IPS-20b (cell line): Measurements from ENCODE around the gene SHISA4.
"Not testable (repeated sequence)": the region's sequence is repeated elsewhere in the genome, so short reads cannot be mapped to it uniquely, and the experiment has no call there.

ENCODE experiments used
- H3K27ac ChIP-seq: one replicate; pipeline ENCODE4 v1.5.1; 2013; ENCODE audit warnings: low read length
- H3K27me3 ChIP-seq: 2 replicates; pipeline ENCODE4 v1.6.1; 2013; ENCODE audit warnings: mild to moderate bottlenecking, low read length, inconsistent platforms; ENCODE audit not compliant: insufficient read depth
- H3K36me3 ChIP-seq: 2 replicates; pipeline ENCODE4 v1.6.1; 2013; ENCODE audit warnings: low read depth, mild to moderate bottlenecking, inconsistent platforms, low read length, moderate library complexity; ENCODE audit not compliant: insufficient read depth
- H3K4me1 ChIP-seq: 2 replicates; pipeline ENCODE4 v1.6.1; 2013; ENCODE audit warnings: mild to moderate bottlenecking, control low read depth, inconsistent platforms, low read length, moderate library complexity; ENCODE audit not compliant: insufficient read depth
- H3K4me3 ChIP-seq: 2 replicates; pipeline ENCODE4 v1.5.1; 2013; ENCODE audit warnings: mild to moderate bottlenecking, low read length, inconsistent platforms
- H3K9ac ChIP-seq: 2 replicates; pipeline ENCODE4 v1.6.1; 2013; ENCODE audit warnings: low read depth, mild to moderate bottlenecking, inconsistent platforms, low read length, moderate library complexity
- H3K9me3 ChIP-seq: 2 replicates; pipeline ENCODE4 v1.6.1; 2013; ENCODE audit warnings: mild to moderate bottlenecking, low read depth, low read length, inconsistent platforms; ENCODE audit not compliant: insufficient read depth

SHISA4 gene

DNA sequence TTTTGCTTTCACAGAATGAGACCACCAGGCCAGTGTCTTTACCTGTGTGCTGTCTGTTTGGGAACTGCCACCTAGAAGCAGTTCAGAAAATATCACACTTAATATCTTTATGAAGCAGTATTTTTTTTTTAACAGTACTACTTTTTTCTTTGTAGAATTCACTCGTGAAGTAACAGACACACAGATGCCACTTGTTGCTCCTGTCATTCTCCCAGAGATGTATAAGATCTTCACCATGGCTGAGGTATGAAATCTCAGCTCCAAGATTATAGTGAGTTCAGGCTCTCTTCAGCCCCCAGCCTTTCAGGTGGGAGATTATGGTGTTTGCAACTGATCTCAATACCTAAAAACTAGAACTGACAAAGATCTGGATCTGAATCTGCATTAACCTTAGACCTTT, 36.7 kb upstream of the SHISA4 start:
- no peaks in the 10 kb centered on the region for H3K4me1 ChIP-seq
- no peak overlapping the region for H3K4me3 ChIP-seq
- no peaks in the 10 kb centered on the region for H3K9me3 ChIP-seq
- no peak overlapping the region for H3K27ac ChIP-seq
- H3K36me3 ChIP-seq, result peaks cover 100% of the 10 kb centered on the region
- H3K27me3 ChIP-seq, result no peaks in the 10 kb centered on the region
- no peak overlapping the region for H3K9ac ChIP-seq

DNA sequence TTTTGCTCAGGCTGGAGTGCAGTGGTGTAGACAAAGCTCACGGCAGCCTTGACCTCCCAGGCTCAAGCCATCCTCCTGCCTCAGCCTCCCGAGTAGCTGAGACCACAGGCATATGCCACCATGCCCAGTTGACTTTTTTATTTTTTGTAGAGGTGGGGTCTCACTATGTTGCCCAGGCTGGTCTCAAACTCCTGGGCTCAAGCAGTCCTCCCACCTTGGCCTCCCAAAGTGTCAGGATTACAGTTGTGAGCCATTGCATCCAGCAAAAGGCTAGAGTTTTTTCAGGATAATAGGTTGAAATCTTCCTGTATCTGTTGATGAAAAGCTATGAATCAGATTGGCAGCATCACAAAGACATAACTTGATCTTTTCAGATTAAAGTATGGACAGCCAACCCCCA, 32.0 kb upstream of the SHISA4 start:
- not testable (repeated sequence) for H3K27ac ChIP-seq, H3K9ac ChIP-seq, H3K9me3 ChIP-seq, H3K4me3 ChIP-seq, H3K4me1 ChIP-seq, H3K27me3 ChIP-seq
- H3K36me3 ChIP-seq, result peaks cover 100% of the 10 kb centered on the region

DNA sequence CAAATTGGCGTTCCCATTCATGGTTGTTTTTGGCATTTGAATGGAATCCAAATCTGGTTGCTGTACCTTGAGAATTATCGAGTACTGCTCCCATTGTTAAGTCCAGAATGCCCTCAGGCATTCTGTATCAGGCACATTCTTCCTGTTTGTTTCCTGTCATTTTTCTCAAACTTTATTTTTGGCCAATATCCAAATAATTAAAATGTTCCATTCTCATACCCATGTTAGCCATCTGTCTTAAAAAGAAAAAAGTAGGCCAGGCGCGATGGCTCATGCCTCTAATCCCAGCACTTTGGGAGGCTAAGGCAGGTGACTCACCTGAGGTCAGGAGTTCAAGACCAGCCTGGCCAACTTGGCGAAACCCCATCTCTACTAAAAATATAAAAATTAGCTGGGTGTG, 29.3 kb upstream of the SHISA4 start:
- H3K9ac ChIP-seq, result no peak overlapping the region
- H3K4me3 ChIP-seq, result no peak overlapping the region
- peaks cover 99% of the 10 kb centered on the region for H3K36me3 ChIP-seq
- H3K27me3 ChIP-seq, result no peaks in the 10 kb centered on the region
- no peak overlapping the region for H3K27ac ChIP-seq
- no peaks in the 10 kb centered on the region for H3K9me3 ChIP-seq
- H3K4me1 ChIP-seq, result no peaks in the 10 kb centered on the region

DNA sequence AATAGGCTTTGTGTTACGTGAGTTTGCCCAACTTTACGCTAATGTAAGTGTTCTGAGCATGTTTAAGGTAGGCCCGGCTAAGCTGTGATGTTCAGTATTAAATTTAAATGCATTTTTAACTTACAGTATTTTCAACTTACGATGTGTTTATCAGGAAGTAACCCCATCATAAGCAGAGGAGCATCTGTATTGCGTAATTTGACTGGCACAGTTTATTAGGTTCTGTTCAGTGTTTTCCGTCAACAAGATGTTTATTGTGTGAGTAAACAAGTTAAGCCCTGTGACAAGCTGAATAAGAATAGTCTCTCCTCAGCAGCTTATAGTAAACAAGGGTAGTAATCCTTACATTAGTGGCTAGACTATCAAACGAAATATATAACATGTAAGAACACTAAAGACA, 27.2 kb upstream of the SHISA4 start:
- no peak overlapping the region for H3K9ac ChIP-seq
- H3K36me3 ChIP-seq, result peaks cover 98% of the 10 kb centered on the region
- no peaks in the 10 kb centered on the region for H3K27me3 ChIP-seq
- H3K4me3 ChIP-seq, result no peak overlapping the region
- H3K9me3 ChIP-seq, result no peaks in the 10 kb centered on the region
- no peaks in the 10 kb centered on the region for H3K4me1 ChIP-seq
- no peak overlapping the region for H3K27ac ChIP-seq

DNA sequence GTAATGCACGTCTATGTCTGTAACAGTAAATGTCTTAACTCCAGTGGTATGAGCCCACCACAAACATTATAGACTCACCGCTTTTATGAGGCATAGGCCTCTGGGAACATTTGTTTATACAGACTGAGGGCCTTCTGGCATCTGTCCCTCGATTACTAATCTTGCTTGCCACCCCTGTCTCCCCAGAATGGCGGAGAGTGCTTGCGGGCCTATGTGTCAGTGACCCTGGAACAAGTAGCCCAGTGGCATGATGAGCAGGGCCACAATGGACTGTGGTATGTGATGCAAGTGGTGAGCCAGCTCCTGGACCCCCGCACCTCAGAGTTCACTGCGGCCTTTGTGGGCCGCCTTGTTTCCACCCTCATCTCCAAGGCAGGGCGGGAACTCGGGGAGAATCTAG, 18.3 kb upstream of the SHISA4 start:
- H3K27ac ChIP-seq, result no peak overlapping the region
- H3K4me1 ChIP-seq, result no peaks in the 10 kb centered on the region
- H3K9ac ChIP-seq, result no peak overlapping the region
- H3K27me3 ChIP-seq, result no peaks in the 10 kb centered on the region
- H3K4me3 ChIP-seq, result no peak overlapping the region
- no peaks in the 10 kb centered on the region for H3K9me3 ChIP-seq
- H3K36me3 ChIP-seq, result peaks cover 98% of the 10 kb centered on the region

DNA sequence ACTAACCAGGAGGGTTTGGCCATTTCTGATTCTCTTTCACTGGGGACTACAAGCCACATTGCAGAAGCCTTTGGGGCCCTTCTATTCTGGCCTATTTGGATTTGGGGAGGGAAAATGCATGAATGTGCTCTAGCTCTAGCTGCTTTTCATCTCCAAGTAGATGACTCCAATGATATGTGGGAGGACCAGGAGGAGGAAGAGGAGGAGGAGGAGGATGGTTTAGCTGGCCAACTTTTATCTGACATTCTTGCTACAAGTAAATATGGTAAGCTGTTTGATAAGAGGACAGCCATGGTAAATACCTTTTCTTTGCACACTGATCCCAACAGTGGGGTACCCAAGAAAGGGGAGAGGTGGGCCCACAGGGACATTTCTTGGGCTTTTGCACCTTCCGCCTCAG, 14.0 kb upstream of the SHISA4 start:
- Histone ChIP-seq H3K36me3 (peaks cover 76% of the 10 kb centered on the region), H3K4me3 (no peak overlapping the region), H3K9ac (no peak overlapping the region)

DNA sequence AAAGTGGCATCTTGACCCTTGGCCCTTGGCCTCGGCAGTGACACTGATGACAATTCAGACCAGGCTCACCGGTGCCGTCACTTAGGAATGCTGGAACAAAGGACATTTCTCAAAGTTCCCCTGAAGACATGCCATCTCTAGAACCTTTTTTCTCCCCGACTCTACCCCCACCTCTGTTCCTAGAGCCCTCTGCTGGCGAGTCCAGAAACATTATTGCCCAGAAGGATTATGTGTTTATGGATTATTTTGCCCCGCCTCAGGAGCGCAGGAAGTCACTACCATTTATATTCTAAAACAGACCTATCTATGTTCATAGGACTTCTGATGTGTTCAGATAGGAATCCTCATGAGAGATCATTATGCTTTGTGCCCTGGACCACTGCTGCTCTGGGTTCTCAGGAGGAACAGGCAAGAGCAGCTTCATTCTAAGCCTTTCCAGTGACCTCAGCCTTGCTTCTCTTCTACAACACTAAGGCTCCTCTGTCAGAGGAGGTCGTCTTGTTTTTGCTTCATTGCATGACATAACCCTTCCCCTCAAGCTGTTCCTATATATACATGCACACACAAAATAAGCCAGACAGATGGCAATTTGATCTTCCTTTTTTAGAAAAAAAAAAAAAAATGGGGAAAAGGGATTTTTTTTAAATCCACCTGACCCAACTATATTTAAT, 12.4 kb upstream of the SHISA4 start:
- no peak overlapping the region for H3K9ac ChIP-seq
- peaks cover 5% of the 10 kb centered on the region; the same call in 1 of the 2 replicates for H3K4me1 ChIP-seq
- H3K27me3 ChIP-seq, result no peaks in the 10 kb centered on the region
- peaks cover 59% of the 10 kb centered on the region for H3K36me3 ChIP-seq
- H3K27ac ChIP-seq, result no peak overlapping the region
- H3K4me3 ChIP-seq, result no peak overlapping the region
- no peaks in the 10 kb centered on the region for H3K9me3 ChIP-seq

More for the DNA sequence above, 14.0 kb upstream of the SHISA4 start:
- Histone ChIP-seq H3K4me1 (no peaks in the 10 kb centered on the region), H3K27me3 (no peaks in the 10 kb centered on the region), H3K27ac (no peak overlapping the region), H3K9me3 (no peaks in the 10 kb centered on the region)

DNA sequence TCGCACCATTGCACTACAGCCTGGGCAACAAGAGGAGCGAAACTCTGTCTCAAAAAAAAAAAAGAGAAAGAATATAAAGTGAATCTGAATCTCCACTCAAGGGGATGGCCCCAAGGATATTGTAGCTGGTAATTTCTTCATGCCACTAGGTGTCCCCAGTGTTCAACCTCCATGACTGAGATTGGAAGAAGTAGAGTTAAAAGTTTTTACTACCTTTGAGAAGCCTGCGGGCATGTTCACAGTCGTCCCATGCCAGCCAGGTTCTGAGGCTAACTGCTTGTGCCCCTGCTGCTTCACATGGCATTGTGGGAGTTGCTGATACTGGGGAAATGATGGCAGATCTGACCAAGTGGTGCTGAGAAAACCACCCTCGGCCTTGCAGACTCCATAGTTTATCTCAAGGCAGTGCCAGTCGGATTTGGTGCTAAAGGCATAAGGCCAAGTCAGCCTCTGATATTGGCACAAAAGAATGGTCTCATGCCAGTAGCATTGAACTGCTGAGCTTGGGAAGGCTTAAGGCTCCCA, 10.8 kb upstream of the SHISA4 start:
- Histone ChIP-seq H3K4me3 (no peak overlapping the region), H3K27ac (no peak overlapping the region), H3K36me3 (peaks cover 43% of the 10 kb centered on the region), H3K9ac (no peak overlapping the region), H3K4me1 (peaks cover 11% of the 10 kb centered on the region), H3K27me3 (no peaks in the 10 kb centered on the region), H3K9me3 (no peaks in the 10 kb centered on the region)

DNA sequence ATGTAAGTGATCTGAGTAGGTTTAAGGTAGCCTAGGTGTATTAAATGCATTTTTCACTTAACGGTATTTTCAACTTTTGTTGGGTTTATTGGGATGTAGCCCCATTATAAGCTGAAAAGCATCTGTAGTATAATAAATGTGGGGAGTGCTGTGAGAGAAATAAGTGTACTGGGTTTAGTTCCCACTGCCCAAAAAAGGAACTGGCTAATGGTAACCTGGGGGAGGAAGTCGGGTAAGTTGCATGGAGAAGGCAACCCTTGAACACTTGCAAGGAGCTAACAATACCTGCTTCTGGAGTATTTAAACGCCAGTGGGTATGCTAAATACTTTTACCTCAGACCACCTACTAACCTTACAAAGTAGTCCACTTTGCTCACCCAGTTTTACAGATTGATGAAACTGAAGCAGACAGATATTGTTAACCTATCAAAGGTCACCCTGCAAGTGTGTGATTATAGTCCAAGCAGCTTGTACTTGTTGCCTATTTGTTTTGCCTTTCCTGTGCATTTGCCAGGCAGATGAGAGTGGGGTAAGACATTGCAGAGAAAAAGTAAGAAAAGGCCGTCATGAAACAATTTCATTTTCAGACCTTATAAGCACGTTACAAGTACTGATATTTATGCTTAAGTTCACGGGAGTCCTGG, 7.6 kb upstream of the SHISA4 start:
- no peak overlapping the region for H3K9ac ChIP-seq
- peaks cover 17% of the 10 kb centered on the region for H3K4me1 ChIP-seq
- no peak overlapping the region for H3K4me3 ChIP-seq
- H3K9me3 ChIP-seq, result no peaks in the 10 kb centered on the region
- no peak overlapping the region for H3K27ac ChIP-seq
- H3K36me3 ChIP-seq, result peaks cover 14% of the 10 kb centered on the region
- H3K27me3 ChIP-seq, result no peaks in the 10 kb centered on the region

DNA sequence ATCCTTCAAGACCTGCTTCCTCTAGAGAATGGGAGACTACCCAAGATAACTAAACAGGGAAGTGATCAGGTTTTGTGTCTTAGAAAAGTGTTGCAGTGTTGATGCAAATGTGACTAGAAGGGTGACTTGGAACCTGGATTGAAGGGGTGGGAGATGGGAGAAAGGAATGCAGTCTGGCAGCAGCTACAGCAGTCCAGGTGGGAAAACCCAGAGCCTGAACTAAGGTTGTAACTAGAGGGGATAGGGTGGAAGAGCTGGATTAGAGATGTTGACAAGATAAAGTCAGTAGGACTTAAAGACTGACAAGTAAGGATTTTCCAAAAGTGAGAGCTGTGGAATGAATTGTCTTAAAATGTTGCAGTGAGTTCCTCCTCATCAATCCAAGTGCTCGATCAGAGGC, 7.1 kb upstream of the SHISA4 start:
- Histone ChIP-seq H3K9ac (no peak overlapping the region), H3K27ac (no peak overlapping the region)

DNA sequence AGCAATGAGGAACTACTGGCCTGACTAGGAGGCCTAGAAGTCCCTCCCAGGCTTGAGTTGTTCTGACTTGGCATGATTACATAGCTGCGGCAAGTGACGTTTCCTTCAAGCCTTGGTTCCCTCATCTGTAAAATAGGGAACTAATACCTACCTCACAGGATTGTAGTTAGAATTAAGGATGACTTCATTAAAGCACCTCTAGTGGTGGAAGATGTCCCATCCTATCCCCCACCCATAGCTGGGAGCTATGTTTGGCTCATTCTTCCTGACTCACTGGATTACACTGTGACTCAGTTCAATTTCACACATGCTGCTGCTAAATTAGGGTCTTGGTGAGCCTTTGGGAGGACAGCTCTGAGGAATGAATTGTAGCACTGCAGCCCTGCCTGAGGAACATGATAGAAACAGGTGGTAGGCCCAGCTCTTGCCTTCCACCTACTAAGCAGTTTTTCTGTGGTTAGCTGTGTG, 6.0 kb upstream of the SHISA4 start:
- Histone ChIP-seq H3K9me3 (no peaks in the 10 kb centered on the region), H3K36me3 (no peaks in the 10 kb centered on the region), H3K4me1 (peaks cover 17% of the 10 kb centered on the region), H3K4me3 (no peak overlapping the region), H3K9ac (no peak overlapping the region), H3K27me3 (peaks cover 10% of the 10 kb centered on the region; the same call in 1 of the 2 replicates), H3K27ac (no peak overlapping the region)

More for the DNA sequence above, 7.1 kb upstream of the SHISA4 start:
- H3K36me3 ChIP-seq, result peaks cover 8% of the 10 kb centered on the region; the same call in 1 of the 2 replicates
- H3K4me3 ChIP-seq, result no peak overlapping the region
- no peaks in the 10 kb centered on the region for H3K9me3 ChIP-seq
- peaks cover 17% of the 10 kb centered on the region for H3K4me1 ChIP-seq
- no peaks in the 10 kb centered on the region for H3K27me3 ChIP-seq

DNA sequence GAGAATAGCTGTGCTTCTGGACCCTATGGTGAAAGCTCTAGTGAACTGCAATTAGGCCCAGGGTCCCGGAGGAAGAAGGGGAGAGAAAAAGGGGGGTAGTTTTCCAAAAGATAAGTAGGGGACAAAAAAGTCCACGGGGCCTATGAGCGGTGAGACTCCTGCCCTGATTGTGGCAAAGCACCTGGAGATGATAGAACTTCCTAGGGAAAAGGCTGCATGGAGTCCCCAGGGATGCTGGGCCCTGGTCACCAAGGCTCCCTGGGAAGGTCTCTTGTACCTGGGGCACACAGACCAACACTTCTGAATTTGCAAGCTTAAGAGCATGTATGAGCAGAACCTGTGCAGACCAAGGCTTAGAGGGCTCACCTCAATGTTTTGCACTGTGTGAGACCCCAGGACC, 5.4 kb upstream of the SHISA4 start:
- Histone ChIP-seq H3K36me3 (no peaks in the 10 kb centered on the region), H3K4me3 (no peak overlapping the region), H3K27ac (no peak overlapping the region), H3K4me1 (peaks cover 21% of the 10 kb centered on the region), H3K9me3 (no peaks in the 10 kb centered on the region), H3K27me3 (peaks cover 15% of the 10 kb centered on the region), H3K9ac (no peak overlapping the region)
